Activated naive CD4-positive, alpha-beta T cell treated with Interleukin-2 at 50 U/mL for 16 hours (primary cell): ENCODE results near the gene RBP3.

Source experiments
- DNase-seq: peaks from one replicate; pipeline ENCODE4 v3.0.0-alpha.2; 2020

The RBP3 gene

GRCh38 chr10:47348138-47348651, at the start of gene RBP3:
Gene RBP3 (plus strand): TSS chr10:47348363. CDS start chr10:47348485, 122 bp downstream.
- no peak for DNase-seq

DNA sequence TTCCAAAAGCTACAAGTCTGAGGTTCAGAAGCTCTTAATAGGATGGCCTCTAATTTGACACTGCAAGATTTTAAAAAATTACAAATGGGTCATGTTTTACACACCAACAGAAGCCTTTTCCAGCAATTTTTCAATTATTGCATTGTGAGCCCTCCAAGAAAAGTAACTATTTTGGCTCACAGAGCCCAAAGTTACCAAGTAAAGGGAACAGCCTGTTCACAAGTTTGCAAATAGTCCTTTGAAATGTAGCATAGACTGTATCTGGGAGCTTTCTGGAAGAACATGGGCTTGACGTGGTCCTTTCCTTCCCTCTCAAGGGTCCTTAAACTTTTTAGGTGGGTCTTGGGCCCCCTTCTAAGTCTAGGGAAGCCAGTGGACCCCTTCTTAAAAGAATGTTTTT, 49.4 kb upstream of the RBP3 start:
- DNase-seq = no peak

DNA sequence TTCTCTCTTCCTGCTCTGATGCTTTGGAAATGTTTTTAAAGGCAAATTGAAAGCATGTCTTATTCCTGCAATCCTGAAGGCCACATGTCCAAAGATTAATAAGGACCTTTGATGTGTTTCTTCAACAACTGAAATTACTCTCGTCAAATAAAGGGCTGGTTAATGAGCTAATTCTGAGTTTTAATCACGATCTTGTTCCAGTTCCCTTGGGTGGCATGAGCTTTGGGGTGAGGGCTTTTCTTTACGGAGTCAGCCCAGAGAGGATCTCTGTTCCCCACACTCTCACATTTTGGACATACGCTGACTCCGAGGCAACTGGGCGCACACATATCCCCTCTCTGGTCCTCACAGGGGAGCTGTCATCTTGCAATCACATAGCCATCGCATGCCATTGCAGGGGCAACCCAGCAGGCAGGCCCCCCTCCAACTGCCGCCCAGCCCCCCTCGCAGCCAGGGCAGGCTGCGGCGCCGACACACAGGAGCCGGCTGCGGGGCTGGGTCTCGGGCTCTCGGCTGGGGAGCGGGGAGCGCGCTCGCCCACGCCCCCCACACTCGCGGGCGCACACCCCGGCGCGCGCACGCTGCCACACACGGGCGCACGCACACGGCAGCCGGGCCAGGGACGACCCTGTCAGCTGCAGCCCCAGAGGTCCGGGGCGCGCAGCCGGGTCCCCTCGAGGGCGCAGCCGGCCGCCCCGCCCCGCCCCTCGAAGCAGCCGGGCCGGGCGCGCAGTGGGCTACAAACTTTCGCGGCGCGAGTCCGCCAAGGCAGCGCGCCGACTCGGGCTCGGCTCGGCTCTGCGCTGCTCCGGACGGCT, 48.3 kb upstream of the RBP3 start, which contains the start of gene GDF10:
Gene GDF10, plus strand, starts transcription at position 587 of the 818 bp plus-strand sequence. CDS start 455 bp downstream, outside the sequence.
- DNase-seq = peak; percentile 14

DNA sequence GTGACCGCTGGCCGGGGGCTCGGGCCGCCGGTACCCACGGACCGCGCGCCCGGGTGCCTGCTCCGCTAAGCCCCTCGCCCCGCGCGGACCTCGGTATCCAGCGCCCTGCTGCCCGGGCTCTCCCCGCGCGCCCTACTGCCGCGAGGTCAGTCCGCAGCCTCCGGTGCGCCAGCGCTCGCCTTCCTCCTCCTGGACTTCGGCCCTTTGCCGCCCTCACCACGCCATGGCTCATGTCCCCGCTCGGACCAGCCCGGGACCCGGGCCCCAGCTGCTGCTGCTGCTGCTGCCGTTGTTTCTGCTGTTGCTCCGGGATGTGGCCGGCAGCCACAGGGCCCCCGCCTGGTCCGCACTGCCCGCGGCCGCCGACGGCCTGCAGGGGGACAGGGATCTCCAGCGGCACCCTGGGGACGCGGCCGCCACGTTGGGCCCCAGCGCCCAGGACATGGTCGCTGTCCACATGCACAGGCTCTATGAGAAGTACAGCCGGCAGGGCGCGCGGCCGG, 47.7 kb upstream of the RBP3 start:
- DNase-seq = no peak

DNA sequence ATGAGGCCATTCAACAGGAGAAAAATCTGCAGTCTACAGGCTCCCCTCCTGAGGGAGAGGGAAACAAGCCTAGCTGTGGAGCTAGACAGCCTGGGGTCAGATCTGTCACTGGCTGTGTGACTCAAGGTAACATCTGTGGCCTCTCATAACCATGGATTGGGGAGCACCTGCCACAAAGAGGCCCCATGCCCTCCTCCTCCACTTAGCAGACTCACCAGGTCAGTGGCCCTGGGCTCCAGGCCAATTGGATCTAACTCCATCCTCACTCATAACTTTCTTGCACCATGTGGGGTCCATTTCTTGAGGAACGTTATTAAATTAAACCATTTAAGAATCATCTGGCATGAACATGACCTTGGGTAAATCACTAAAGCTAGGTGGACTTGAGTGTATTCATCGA, 46.3 kb upstream of the RBP3 start:
- DNase-seq = no peak

- no peak for DNase-seq
Measured at GRCh38 chr10:47303105-47303504, 45.1 kb upstream of the RBP3 start.

DNA sequence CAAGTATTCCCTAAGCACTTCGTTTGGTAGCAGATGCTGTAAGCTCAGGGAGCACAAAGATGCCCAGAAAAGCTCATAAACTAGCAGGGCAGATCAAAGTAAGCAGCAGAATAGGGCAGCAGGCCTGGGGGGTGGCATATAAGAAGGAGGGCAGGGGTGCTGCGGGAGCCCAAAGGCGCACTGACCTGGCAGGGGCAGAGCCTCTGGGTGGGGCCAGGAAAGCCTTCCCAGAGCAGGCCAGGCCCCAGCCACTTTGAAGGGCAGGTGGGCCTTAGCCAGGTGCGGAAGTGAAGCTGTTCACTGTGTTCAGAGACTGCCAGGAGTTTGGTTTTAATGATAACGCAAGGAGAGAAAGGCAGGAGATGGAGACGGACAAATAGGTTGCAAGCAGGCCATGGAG, 44.3 kb upstream of the RBP3 start:
- DNase-seq = no peak

GRCh38 chr10:47305566-47305965, 42.6 kb upstream of the RBP3 start:
- no peak for DNase-seq

GRCh38 chr10:47306387-47307210, 41.6 kb upstream of the RBP3 start:
- no peak for DNase-seq

DNA sequence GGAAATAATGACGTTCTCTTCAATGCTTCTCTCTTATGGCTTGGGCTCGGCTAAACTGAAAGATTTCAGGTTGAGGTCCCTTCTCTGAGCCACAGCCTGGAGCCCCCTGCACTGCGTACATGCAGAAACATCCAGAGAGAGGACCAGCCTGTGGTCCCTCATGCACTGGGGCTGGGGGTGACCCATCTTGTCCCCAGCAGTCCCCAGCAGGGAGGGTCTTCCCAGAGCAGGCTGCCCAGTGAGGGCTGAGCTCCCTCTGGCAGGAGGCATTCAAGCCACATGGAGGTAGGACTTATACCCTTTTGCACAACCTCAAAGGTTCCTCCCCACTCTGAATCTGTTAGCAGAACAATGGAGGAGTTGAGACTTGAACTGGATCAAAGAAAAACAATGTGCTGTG, 40.8 kb upstream of the RBP3 start:
- no peak for DNase-seq

DNA sequence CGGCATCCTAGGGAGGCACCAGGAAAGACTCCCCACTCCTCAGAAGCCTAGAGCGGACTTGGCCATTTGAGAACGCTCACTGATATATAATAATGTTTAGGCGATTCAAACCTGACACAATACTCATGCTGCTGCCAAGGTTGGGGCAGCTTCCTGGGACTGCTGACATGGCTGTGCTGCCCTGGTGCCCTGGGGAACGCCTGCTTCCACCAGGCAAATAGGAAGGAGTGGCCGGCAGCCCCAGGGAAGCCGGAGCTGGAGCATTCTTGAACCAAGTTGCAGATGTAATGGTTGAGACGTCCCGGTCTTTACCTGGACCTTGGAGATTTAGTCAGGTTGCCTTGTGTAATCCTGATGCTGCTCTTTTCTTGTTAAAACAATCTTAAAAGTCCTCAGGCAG, 39.4 kb upstream of the RBP3 start:
- DNase-seq = no peak

DNA sequence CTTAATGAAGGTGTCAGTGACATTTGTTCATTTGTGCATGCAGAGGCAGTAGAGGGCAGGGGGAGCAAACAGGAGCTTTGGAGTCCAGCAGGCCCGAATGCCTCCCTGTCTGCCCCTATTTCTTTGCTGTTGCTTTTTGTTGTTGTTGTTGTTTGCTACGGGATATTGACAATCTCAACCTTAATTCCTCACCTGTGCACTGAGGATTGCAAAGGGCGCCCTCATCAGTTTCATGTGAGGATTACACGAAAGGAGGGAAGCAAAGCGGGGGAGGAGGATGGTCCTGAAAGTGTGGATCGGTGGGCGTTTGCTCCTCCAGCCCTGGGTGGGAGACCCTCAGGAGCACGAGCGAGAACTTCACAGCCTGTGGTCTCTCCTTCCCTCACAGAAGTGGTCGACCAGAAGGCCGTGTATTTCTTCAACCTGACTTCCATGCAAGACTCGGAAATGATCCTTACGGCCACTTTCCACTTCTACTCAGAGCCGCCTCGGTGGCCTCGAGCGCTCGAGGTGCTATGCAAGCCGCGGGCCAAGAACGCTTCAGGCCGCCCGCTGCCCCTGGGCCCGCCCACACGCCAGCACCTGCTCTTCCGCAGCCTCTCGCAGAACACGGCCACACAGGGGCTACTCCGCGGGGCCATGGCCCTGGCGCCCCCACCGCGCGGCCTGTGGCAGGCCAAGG, 38.6 kb upstream of the RBP3 start:
- no peak for DNase-seq

- no peak for DNase-seq
Measured at GRCh38 chr10:47310090-47310505, 38.1 kb upstream of the RBP3 start.

DNA sequence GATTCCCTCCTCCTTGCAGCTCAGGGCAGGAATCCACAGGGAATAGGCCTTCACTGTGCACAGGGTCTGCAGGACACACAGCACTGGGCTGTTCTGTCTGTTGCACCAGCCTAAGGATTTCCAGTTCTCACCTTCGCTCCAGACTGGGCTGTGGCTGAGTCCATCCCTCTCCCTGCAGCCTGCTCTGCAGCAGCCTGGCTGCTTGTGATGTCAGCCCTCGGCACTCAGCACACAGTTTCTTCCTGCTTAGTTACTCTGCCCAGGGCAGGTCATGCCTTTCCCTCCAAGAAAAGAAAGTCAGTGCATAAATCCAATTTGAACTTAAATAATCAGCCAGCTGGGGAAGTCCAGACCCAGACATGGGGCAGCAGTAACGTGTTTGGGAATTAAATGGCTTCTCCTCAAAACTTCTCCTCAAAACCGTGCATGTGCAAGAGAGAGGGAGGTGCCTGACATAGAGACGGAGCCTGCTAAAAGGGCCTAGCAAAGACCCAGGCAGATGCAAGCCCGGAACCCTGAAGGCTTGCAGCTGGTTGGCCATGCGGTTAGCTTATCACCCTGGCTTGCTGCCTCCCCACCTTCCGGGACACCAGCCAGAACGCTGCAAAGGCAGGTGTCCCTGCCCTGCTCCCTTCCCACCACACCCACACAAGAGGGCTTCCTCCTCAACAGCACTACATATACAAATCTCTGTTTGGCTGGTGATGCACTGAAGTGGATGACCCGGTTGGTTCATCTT, 36.8 kb upstream of the RBP3 start:
- peak; percentile 27 for DNase-seq

DNA sequence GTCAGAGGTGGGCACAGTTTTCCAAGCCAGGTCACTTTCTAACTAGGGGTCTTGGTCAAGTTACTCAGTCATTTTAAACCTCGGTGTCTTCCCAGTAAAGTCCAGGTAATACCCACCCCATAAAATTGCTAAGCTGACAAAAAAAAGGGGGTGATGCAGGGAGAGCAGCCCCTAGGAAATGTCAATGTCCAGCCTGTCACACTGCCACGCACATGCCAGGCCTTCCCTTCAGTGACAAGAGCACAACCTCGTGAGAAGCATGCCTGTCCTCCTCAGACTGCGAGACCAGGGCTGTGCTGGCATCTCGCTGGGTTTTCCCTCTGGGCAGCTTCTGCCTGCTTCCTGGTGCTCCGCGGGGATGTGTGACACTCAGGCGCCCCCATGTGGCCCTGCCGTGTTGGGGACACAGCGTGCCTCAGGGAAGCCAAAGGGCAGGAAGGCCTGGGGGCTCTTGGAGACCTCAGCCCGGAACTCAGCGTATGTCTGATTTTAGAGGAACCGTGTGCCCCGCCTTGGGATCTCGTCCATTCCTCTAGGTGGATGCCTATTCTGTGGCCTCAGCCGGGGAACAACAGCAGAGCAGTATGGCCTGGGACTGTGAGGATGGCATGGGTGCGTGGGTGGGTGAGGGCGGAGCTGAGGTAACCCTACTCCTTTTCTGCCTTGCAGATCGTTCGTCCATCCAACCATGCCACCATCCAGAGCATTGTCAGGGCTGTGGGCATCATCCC, 36.1 kb upstream of the RBP3 start:
- peak; percentile 84 for DNase-seq

DNA sequence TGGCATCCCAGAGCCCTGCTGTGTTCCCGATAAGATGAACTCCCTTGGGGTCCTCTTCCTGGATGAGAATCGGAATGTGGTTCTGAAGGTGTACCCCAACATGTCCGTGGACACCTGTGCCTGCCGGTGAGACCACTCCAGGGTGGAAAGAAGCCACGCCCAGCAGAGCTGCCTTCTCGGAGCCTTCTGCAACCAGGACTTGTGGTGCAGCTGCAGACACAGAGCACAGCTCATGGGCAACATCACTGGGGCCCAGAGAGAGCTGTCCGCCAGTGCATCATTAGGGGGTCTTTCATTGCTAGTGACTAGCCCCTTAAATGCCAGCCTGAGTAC, 35.5 kb upstream of the RBP3 start:
- DNase-seq = no peak

GRCh38 chr10:47314416-47314970, 33.7 kb upstream of the RBP3 start:
- DNase-seq = no peak

DNA sequence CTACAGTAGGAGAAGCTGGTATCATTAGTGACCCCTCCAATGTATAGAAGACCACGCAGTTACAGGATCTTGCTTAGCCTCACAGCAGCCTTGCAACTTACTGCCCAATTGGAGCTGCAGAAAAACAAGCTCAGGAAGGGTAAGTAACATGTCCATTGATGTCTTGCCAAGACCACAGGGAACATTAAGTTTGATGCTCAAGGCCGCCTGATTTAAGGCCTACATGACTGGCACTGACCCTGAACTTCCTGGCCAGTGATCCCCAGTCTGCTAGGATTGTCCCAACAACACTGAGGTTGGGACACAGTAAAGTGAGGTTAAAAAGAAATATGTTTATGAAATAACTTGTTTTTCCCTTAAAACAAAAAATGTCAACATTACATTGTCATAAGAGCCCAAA, 32.7 kb upstream of the RBP3 start:
- no peak for DNase-seq

DNA sequence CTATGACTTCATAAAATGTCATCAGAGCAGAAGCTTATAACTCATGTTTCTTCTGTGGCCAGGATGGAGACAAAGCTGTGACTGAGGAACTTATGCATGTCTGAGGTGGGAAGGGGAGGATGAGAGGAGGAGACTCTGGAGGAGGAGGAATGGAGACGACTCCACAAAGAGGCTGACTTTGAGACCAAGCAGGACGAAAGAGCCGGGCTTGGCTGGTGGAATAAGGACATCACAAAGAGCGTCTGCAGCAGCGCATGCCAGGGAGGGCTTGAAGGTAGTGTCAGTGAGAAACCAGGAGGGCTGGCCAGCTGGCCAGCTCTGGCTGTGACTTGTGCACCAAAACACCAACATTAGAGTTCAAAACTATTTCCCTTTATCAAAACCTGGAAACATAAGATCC, 32.0 kb upstream of the RBP3 start:
- no peak for DNase-seq

- no peak for DNase-seq
Measured at GRCh38 chr10:47317251-47317650, 30.9 kb upstream of the RBP3 start.

GRCh38 chr10:47318706-47319105, 29.5 kb upstream of the RBP3 start:
- no peak for DNase-seq
